Subcutaneous abdominal adipose tissue (tissue), 5 donors: ENCODE data around the gene PDGFB.

Experiments
- H3K27ac ChIP-seq: one replicate; pipeline ENCODE4 v1.7.0; 2013; ENCODE audit warnings: low read depth, mild to moderate bottlenecking, inconsistent platforms, low read length, moderate library complexity
- H3K27me3 ChIP-seq, 5 donors: one replicate each; pipeline ENCODE4 v1.7.0; 2013; ENCODE audit warnings: low read length in 5 of 5, inconsistent platforms in 1 of 5; ENCODE audit not compliant: control insufficient read depth in 5 of 5, insufficient read depth in 4 of 5
- H3K36me3 ChIP-seq, 5 donors: one replicate each; pipeline ENCODE4 v1.7.0; 2013; ENCODE audit warnings: low read length in 5 of 5; ENCODE audit not compliant: control insufficient read depth in 5 of 5, insufficient read depth in 5 of 5
- H3K4me1 ChIP-seq, 5 donors: one replicate each; pipeline ENCODE4 v1.7.0; 2013; ENCODE audit warnings: low read length in 5 of 5, mild to moderate bottlenecking in 3 of 5, moderate library complexity in 1 of 5; ENCODE audit not compliant: control insufficient read depth in 5 of 5, insufficient read depth in 5 of 5
- H3K4me3 ChIP-seq, 5 donors: one replicate each; pipeline ENCODE4 v1.7.0; 2013; ENCODE audit warnings: low read length in 5 of 5, low read depth in 1 of 5
- H3K9ac ChIP-seq, 5 donors: one replicate each; pipeline ENCODE4 v1.7.0; 2013; ENCODE audit warnings: low read length in 5 of 5, mild to moderate bottlenecking in 4 of 5, moderate library complexity in 3 of 5
- H3K9me3 ChIP-seq, 5 donors: one replicate each; pipeline ENCODE4 v1.7.0; 2013; ENCODE audit warnings: low read length in 5 of 5; ENCODE audit not compliant: control insufficient read depth in 5 of 5
- donor health status: healthy.
- donor health status: healthy.
- donor health status: healthy.
- donor health status: healthy.
- donor health status: healthy.

PDGFB gene

DNA sequence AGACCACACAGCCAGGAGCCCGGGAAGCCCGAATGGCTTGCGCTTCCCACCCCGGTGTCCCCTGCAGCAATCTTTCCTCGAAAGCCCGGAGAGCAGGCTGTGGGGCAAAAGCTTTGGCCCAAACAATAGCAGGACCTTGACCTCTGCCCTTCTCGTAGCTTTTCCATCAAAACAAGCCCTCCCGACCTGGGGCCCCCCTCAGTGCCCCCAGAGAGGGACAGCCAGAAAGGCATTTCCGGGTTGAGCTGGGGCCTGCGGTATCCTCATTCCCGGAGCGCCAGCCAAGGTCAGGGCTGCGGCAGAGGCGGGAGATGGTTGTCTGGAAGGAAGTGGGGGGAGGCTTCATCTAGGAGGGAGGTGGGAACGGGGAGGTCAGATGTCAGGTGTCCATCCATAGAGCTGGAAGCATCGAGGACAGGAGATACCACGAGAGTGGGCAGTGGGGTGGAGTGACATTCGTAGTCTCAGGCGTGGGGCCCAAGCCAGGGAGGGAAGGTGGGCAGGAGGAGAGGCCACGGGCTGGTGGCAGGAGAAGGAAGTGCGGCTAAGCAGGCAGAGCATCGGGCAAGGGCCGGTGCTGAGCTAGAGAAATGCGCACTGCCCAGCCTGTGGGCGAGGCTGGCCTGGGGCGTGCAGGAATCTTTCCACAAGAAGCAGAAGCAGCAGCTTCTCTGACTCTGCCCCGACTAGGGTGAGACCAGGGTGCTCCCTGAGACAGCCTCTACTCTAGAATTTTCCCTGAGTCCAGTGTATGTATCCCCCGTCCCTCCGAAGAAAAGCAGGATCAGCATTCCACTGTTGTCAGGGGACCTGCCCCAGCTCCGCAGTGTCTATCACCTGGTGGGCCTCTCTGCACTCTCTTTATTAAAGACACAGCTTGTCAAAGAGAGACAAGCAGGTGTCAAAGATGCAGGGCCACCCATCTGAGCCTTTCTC lies 14.3 kb downstream of the PDGFB start:
- H3K27me3 ChIP-seq, result peaks cover under 1 to 18% (median 9%) of the 10 kb centered on the region in 5 donors
- H3K9ac ChIP-seq, result no peak overlapping the region
- H3K4me3 ChIP-seq, result peak overlapping the region in 1 of 5 donors; percentile 13
- peak overlapping the region; percentile 42 for H3K27ac ChIP-seq
- H3K36me3 ChIP-seq, result peaks cover 0 to 67% (median 50%) of the 10 kb centered on the region in 5 donors
- H3K9me3 ChIP-seq, result peaks cover 0 to 9% (median 0%) of the 10 kb centered on the region in 5 donors
- H3K4me1 ChIP-seq, result peaks cover 0 to 79% (median 29%) of the 10 kb centered on the region in 5 donors

DNA sequence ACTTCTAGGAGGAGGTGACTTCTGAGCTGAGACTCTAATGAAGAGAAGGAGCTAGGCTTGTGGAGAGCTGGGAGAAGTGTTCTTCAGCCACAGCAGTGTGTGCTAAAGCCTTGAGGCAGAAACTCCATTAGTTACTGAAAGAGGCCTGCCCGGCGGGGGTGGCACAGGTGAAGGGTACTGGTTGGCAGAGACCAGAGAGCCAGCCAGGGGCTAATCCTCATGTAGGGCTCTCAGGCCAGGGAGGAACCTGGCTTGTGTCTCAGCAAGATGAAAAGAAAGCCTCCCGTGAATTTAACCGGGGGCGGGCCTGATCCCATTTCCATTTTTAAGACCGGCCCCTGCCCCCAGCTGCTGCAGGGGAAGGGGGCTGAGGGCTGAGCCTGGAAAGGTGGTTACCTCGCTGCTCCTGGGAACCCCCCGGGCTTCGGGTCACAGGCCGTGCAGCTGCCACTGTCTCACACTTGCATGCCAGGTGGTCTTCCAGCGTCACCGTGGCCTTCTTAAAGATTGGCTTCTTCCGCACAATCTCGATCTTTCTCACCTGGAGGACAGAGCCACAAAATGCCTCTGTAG lies 15.0 kb downstream of the PDGFB start:
- H3K4me1 ChIP-seq, result peaks cover 0 to 79% (median 23%) of the 10 kb centered on the region in 5 donors
- H3K36me3 ChIP-seq, result peaks cover 0 to 74% (median 57%) of the 10 kb centered on the region in 5 donors
- peaks cover 0 to 18% (median 10%) of the 10 kb centered on the region in 5 donors for H3K27me3 ChIP-seq
- H3K9ac ChIP-seq, result no peak overlapping the region
- peaks cover 0 to 9% (median 0%) of the 10 kb centered on the region in 5 donors for H3K9me3 ChIP-seq
- H3K4me3 ChIP-seq, result no peak overlapping the region
- H3K27ac ChIP-seq, result peak overlapping the region; percentile 42

DNA sequence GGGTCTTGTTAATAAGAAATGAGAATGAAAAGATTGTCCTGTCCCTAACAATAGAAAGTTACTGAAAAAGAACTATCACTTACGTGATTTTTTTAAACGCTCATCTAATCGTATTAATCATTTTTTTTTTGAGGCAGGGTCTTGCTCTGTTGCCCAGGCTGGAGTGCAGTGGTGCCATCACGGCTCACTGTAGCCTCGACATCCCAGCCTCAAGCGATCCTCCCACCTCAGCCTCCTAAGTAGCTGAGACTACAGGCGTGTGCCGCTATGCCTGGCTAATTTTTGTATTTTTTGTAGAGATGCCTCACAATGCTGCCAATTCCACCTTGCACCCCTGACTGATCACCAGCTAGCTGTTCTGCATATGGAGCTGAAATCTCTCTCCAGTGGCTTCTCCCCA lies 15.7 kb downstream of the PDGFB start:
- H3K36me3 ChIP-seq, result peaks cover 0 to 81% (median 64%) of the 10 kb centered on the region in 5 donors
- H3K9me3 ChIP-seq, result peaks cover 0 to 9% (median 0%) of the 10 kb centered on the region in 5 donors
- H3K27me3 ChIP-seq, result peaks cover 0 to 20% (median 10%) of the 10 kb centered on the region in 5 donors
- H3K4me3 ChIP-seq, result no peak overlapping the region
- H3K9ac ChIP-seq, result no peak overlapping the region
- no peak overlapping the region for H3K27ac ChIP-seq
- H3K4me1 ChIP-seq, result peaks cover 0 to 78% (median 19%) of the 10 kb centered on the region in 5 donors

DNA sequence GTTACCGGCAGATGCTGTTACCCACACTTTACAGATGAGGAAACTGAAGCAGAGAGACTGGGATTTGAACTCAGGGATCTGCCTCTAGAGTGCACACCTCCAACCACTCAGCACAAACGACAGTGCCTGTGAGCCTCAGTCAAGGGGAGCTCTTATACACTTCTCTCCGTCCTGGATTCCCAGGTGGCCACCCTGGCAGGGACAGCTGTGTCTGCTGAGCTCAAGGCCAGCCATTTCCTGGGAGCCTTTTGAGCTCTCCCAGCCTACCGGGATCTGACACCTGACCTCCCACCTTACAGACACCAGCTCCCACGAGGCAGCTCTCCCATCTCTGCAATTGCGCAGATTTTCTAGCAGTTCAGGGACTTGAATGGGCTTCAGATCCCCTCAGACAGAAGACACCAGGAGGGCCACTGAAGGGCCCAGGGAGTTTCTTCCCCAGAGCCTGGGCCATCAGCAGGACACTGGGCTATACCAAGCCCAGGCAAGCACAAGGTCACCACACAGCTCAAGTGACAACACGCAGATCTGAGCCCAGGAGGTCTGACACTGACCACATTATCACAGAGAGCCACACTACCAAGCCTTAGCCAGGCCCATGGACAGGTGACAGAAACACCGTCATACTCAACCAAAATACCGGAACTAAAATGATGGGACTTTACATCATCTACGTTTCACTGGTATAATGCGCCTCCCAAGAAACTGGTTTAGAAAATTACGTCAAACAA lies 17.1 kb downstream of the PDGFB start:
- no peak overlapping the region for H3K4me3 ChIP-seq
- peaks cover 0 to 15% (median 10%) of the 10 kb centered on the region in 5 donors for H3K27me3 ChIP-seq
- H3K9ac ChIP-seq, result no peak overlapping the region
- peaks cover 0 to 85% (median 74%) of the 10 kb centered on the region in 5 donors for H3K36me3 ChIP-seq
- peaks cover 0 to 68% (median 6%) of the 10 kb centered on the region in 5 donors for H3K4me1 ChIP-seq
- no peak overlapping the region for H3K27ac ChIP-seq
- H3K9me3 ChIP-seq, result peaks cover 0 to 9% (median 0%) of the 10 kb centered on the region in 5 donors

DNA sequence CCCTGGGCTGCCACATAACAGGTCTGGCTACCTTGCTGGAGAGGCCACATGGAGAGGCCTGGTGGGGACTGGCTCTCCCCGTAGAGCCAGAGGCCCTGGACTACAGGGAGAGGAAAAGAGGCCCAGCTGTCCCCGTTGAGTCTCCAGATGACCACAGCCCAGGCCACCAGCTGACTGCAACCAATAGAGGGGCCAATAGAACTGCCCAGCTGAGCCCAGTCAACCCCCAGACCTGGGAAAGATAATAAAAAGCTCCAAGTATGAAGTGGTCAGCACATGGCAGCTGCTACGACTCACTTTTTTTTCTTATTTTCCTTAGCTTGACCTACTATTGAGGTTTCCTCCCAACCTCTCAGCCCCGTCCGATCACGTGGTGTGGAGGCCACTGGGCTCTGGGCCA lies 18.4 kb downstream of the PDGFB start:
- H3K27ac ChIP-seq, result peak overlapping the region; percentile 10
- H3K27me3 ChIP-seq, result peaks cover 3 to 12% (median 10%) of the 10 kb centered on the region in 5 donors
- peak overlapping the region in 1 of 5 donors; percentile 7 for H3K9ac ChIP-seq
- H3K9me3 ChIP-seq, result peaks cover 0 to 15% (median 5%) of the 10 kb centered on the region in 5 donors
- peaks cover 0 to 57% (median 4%) of the 10 kb centered on the region in 5 donors for H3K4me1 ChIP-seq
- H3K36me3 ChIP-seq, result peaks cover 0 to 87% (median 72%) of the 10 kb centered on the region in 5 donors
- H3K4me3 ChIP-seq, result no peak overlapping the region

DNA sequence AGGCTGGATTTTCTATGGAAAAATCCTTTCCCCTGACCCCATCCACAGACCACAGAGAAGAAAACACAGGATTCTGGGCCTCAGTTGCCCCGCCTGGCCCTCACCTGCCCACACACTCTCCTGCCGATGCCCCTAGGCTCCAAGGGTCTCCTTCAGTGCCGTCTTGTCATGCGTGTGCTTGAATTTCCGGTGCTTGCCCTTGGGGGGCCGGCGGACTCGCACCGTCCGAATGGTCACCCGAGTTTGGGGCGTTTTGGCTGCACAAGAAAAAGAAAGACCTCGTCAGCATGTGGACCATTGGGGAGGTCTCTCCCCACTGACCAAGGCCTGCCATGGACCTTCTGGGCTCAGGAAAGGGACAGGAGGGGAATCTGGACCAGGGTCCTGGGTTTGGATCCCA lies 19.2 kb downstream of the PDGFB start:
- H3K36me3 ChIP-seq, result peaks cover 0 to 80% (median 67%) of the 10 kb centered on the region in 5 donors
- peaks cover 3 to 11% (median 8%) of the 10 kb centered on the region in 5 donors for H3K27me3 ChIP-seq
- peak overlapping the region in 1 of 5 donors; percentile 18 for H3K9ac ChIP-seq
- peaks cover 0 to 15% (median 5%) of the 10 kb centered on the region in 5 donors for H3K9me3 ChIP-seq
- H3K27ac ChIP-seq, result no peak overlapping the region
- H3K4me1 ChIP-seq, result peaks cover 0 to 52% (median 4%) of the 10 kb centered on the region in 5 donors
- no peak overlapping the region for H3K4me3 ChIP-seq

DNA sequence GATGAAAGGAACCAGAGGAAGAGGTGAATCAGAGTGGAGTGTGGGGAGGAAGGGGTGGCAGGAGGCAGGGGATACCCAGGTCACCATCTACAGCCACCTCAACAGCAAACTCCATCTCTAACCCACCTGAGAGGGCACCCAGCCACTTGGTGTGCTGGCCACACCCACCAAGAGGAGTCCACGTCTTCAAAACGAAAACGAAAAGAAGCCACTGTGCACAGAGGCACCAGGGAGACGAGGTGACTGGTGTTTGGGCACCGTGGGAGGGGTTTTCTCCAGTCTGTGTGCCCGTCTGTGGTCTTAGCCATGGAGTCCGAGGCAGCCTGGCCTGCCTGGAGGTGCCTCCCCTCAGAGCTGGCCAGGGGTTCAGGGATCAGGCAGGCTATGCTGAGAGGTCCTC lies 20.2 kb downstream of the PDGFB start:
- Histone ChIP-seq H3K4me1 (peaks cover 0 to 42% (median 0%) of the 10 kb centered on the region in 5 donors), H3K9ac (no peak overlapping the region), H3K27ac (no peak overlapping the region), H3K36me3 (peaks cover 0 to 70% (median 63%) of the 10 kb centered on the region in 5 donors), H3K9me3 (peaks cover 0 to 15% (median 5%) of the 10 kb centered on the region in 5 donors), H3K4me3 (no peak overlapping the region), H3K27me3 (peaks cover 3 to 10% (median 7%) of the 10 kb centered on the region in 5 donors)

DNA sequence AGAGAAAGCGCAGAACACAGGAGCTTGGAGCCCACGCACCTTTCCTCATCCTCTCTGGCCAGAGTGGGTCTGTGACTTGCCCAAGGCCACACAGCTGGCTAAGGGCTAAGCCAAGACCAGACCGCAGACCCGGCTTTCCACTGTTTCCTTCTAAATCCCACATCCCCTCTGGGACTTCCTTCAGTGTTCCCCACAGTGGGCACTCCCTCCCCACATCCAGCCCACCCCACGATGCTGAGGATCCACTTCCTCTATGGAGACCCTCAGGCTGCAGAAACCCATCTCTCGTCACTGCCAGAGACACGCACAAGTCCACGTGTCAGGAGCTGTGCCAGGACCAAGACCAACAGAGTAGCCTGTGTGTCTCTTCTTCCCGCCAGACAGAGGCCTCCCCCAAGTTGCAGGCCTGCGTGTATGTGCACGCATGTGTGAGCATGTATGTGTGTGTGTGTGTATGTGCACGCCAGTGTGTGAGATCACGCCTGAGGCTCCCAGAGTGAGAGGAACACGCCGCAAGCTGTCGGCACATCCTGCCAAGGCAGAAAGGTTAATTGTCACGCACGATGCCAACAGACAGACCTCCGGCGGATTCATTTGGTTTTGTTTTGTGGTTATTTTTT lies 21.6 kb downstream of the PDGFB start:
- Histone ChIP-seq H3K9ac (no peak overlapping the region), H3K4me3 (no peak overlapping the region), H3K9me3 (peaks cover 0 to 15% (median 5%) of the 10 kb centered on the region in 5 donors), H3K27me3 (peaks cover 3 to 10% (median 7%) of the 10 kb centered on the region in 5 donors), H3K4me1 (peaks cover 0 to 36% (median 0%) of the 10 kb centered on the region in 5 donors), H3K27ac (no peak overlapping the region), H3K36me3 (peaks cover 0 to 63% (median 55%) of the 10 kb centered on the region in 5 donors)

DNA sequence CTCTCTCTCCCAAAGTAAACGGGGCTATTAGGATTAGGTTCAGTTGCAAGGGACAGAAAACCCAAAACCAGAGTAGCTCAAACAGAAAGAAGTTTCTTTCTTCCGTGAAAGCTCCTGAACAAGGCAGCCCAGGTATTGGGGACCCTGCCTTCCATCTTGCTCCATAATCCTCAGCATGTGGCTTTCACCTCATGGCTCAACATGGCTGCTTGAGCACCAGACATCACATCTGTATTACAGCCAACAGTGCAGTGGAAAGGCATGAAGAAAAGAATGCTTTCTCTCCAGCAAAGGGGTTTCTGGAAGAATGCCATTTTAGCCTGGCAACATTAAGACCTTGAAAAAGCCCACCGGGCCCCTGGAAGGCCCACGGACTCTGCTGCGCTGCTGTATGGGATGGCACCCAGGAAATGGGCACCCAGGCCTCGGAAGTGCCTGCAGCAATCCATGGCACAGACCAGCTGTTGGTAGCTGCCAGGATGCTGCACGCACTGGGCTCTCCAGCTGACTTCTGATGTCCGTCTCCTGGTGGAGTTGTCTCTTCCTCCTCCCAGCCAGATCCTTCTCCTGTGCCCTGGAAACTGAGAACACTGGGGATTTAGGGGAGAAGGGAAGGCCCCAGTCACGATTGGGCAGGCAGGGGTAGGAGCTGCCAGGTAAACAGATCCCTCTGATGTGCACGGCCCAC lies 22.6 kb downstream of the PDGFB start:
- H3K4me3 ChIP-seq, result no peak overlapping the region
- H3K27ac ChIP-seq, result peak overlapping the region; percentile 13
- peaks cover 0 to 54% (median 45%) of the 10 kb centered on the region in 5 donors for H3K36me3 ChIP-seq
- peaks cover 3 to 8% (median 6%) of the 10 kb centered on the region in 5 donors for H3K27me3 ChIP-seq
- peaks cover 0 to 15% (median 5%) of the 10 kb centered on the region in 5 donors for H3K9me3 ChIP-seq
- H3K9ac ChIP-seq, result no peak overlapping the region
- peaks cover 0 to 29% (median 0%) of the 10 kb centered on the region in 5 donors for H3K4me1 ChIP-seq
